Measurements from ENCODE around the gene PDE3A.
"Not testable (repeated sequence)": the region's sequence is repeated elsewhere in the genome, so short reads cannot be mapped to it uniquely, and the experiment has no call there.

The PDE3A gene

GRCh38 chr12:20368114-20368650 is at the start of gene PDE3A:
Gene PDE3A, plus strand, starts transcription at chr12:20368537. Its CDS starts 748 bp downstream, at chr12:20369285.
- DNase-seq, result no peak

- DNase-seq, result no peak
Measured at GRCh38 chr12:20319366-20319765, 49.0 kb upstream of the PDE3A start.

GRCh38 chr12:20320552-20320951 is 47.8 kb upstream of the PDE3A start:
- no peak for DNase-seq

GRCh38 chr12:20330826-20331505 is 37.4 kb upstream of the PDE3A start:
- DNase-seq, result not testable (repeated sequence)

GRCh38 chr12:20339060-20339459 is 29.3 kb upstream of the PDE3A start:
- DNase-seq, result no peak

GRCh38 chr12:20342111-20342510 is 26.2 kb upstream of the PDE3A start:
- DNase-seq, result no peak

GRCh38 chr12:20345866-20346265 is 22.5 kb upstream of the PDE3A start:
- no peak for DNase-seq

GRCh38 chr12:20350026-20350425 is 18.3 kb upstream of the PDE3A start:
- DNase-seq, result no peak

GRCh38 chr12:20350495-20350894 is 17.8 kb upstream of the PDE3A start:
- DNase-seq, result no peak

- DNase-seq, result no peak
Measured at GRCh38 chr12:20351406-20351805, 16.9 kb upstream of the PDE3A start.

GRCh38 chr12:20356048-20356447 is 12.3 kb upstream of the PDE3A start:
- no peak for DNase-seq

- DNase-seq, result no peak
Measured at GRCh38 chr12:20360407-20360806, 7.9 kb upstream of the PDE3A start.

GRCh38 chr12:20361416-20361815 is 6.9 kb upstream of the PDE3A start:
- no peak for DNase-seq

GRCh38 chr12:20364501-20364900 is 3.8 kb upstream of the PDE3A start:
- DNase-seq, result no peak

- DNase-seq, result no peak
Measured at GRCh38 chr12:20366776-20367409, 1.4 kb upstream of the PDE3A start.

- DNase-seq, result no peak
Measured at GRCh38 chr12:20367583-20368113, 689 bp upstream of the PDE3A start.

GRCh38 chr12:20368651-20369304 is 441 bp downstream of the PDE3A start:
- DNase-seq, result no peak

GRCh38 chr12:20369305-20370013 is 1.1 kb downstream of the PDE3A start:
- DNase-seq, result no peak

GRCh38 chr12:20370014-20370386 is 1.7 kb downstream of the PDE3A start:
- no peak for DNase-seq

GRCh38 chr12:20370866-20371519 is 2.7 kb downstream of the PDE3A start:
- DNase-seq, result no peak

- no peak for DNase-seq
Measured at GRCh38 chr12:20372326-20373096, 4.2 kb downstream of the PDE3A start.

GRCh38 chr12:20374795-20375194 is 6.5 kb downstream of the PDE3A start:
- no peak for DNase-seq
